ENCODE data around the gene MPC2. TPM values are rescaled to one million over a fixed set of nuclear protein-coding genes. Genes with fewer than 3 reads are reported as not detected.

MPC2 gene
- total RNA-seq, 1 donor from 2014 or later = 17.7 TPM

GRCh38 chr1:167964646-167965045 is 27.8 kb upstream of the MPC2 start:
- TF ChIP-seq POLR2AphosphoS5 (IDR thresholded peaks at IDR 0.05; ENCODE audit: insufficient read depth in 1 of 2, low read depth in 1 of 2) (no peak), CTCF (IDR thresholded peaks at IDR 0.05) (no peak), POLR2A (IDR thresholded peaks at IDR 0.05) (no peak)
- DNase-seq (ENCODE audit: extremely low spot score in 2 of 2) = no peak
- intact Hi-C loops (cut with DNase I) = no loop called here

GRCh38 chr1:167957710-167958109 is 20.8 kb upstream of the MPC2 start:
- intact Hi-C loops (cut with DNase I) = no loop called here
- H3K9me3 ChIP-seq = no peaks in the 10 kb centered on the region
- no peak overlapping the region for H3K4me3 ChIP-seq
- no peak for TF ChIP-seq POLR2AphosphoS5 (IDR thresholded peaks at IDR 0.05; ENCODE audit: insufficient read depth in 1 of 2, low read depth in 1 of 2)
- TF ChIP-seq POLR2A (IDR thresholded peaks at IDR 0.05) = no peak
- no peak for TF ChIP-seq CTCF (IDR thresholded peaks at IDR 0.05)
- peaks cover 0 to 18% of the 10 kb centered on the region in 2 donors for H3K36me3 ChIP-seq
- no peak for DNase-seq (ENCODE audit: extremely low spot score in 2 of 2)
- no peaks in the 10 kb centered on the region for H3K4me1 ChIP-seq
- no peaks in the 10 kb centered on the region for H3K27me3 ChIP-seq
- H3K27ac ChIP-seq = no peak overlapping the region

More at GRCh38 chr1:167964646-167965045, 27.8 kb upstream of the MPC2 start:
- Histone ChIP-seq H3K9me3 (no peaks in the 10 kb centered on the region), H3K36me3 (no peaks in the 10 kb centered on the region), H3K27ac (no peak overlapping the region), H3K27me3 (no peaks in the 10 kb centered on the region), H3K4me1 (no peaks in the 10 kb centered on the region), H3K4me3 (no peak overlapping the region)

- DNase-seq (ENCODE audit: extremely low spot score in 2 of 2) = no peak
- Histone ChIP-seq H3K9me3 (no peaks in the 10 kb centered on the region), H3K4me3 (no peak overlapping the region), H3K4me1 (peaks cover under 1% of the 10 kb centered on the region), H3K27ac (no peak overlapping the region), H3K27me3 (no peaks in the 10 kb centered on the region), H3K36me3 (peaks cover 0 to 24% of the 10 kb centered on the region in 2 donors)
- intact Hi-C loops (cut with DNase I) = no loop called here
- TF ChIP-seq CTCF (IDR thresholded peaks at IDR 0.05) (no peak), POLR2A (IDR thresholded peaks at IDR 0.05) (no peak), POLR2AphosphoS5 (IDR thresholded peaks at IDR 0.05; ENCODE audit: insufficient read depth in 1 of 2, low read depth in 1 of 2) (no peak)
Observed at GRCh38 chr1:167955915-167956314, 19.0 kb upstream of the MPC2 start.

GRCh38 chr1:167950569-167950968 is 13.7 kb upstream of the MPC2 start:
- no peaks in the 10 kb centered on the region for H3K27me3 ChIP-seq
- H3K4me1 ChIP-seq = peaks cover 16% of the 10 kb centered on the region
- H3K4me3 ChIP-seq = no peak overlapping the region
- peaks cover 0 to 24% of the 10 kb centered on the region in 2 donors for H3K36me3 ChIP-seq
- no peak for DNase-seq (ENCODE audit: extremely low spot score in 2 of 2)
- no peak for TF ChIP-seq POLR2A (IDR thresholded peaks at IDR 0.05)
- no peak for TF ChIP-seq POLR2AphosphoS5 (IDR thresholded peaks at IDR 0.05; ENCODE audit: insufficient read depth in 1 of 2, low read depth in 1 of 2)
- no peak for TF ChIP-seq CTCF (IDR thresholded peaks at IDR 0.05)
- H3K9me3 ChIP-seq = no peaks in the 10 kb centered on the region
- H3K27ac ChIP-seq = no peak overlapping the region
- intact Hi-C loops (cut with DNase I) = no loop called here

GRCh38 chr1:167949785-167950184 is 12.9 kb upstream of the MPC2 start:
- intact Hi-C loops (cut with DNase I) = no loop called here
- no peak overlapping the region for H3K4me3 ChIP-seq

More at GRCh38 chr1:167949785-167950184, 12.9 kb upstream of the MPC2 start:
- no peak overlapping the region for H3K27ac ChIP-seq
- no peaks in the 10 kb centered on the region for H3K9me3 ChIP-seq
- TF ChIP-seq POLR2A (IDR thresholded peaks at IDR 0.05) (no peak), CTCF (IDR thresholded peaks at IDR 0.05) (no peak), POLR2AphosphoS5 (IDR thresholded peaks at IDR 0.05; ENCODE audit: insufficient read depth in 1 of 2, low read depth in 1 of 2) (no peak)
- no peaks in the 10 kb centered on the region for H3K27me3 ChIP-seq
- peaks cover 0 to 23% of the 10 kb centered on the region in 2 donors for H3K36me3 ChIP-seq
- DNase-seq (ENCODE audit: extremely low spot score in 2 of 2) = no peak
- peaks cover 16% of the 10 kb centered on the region for H3K4me1 ChIP-seq

Measured in vagina (tissue), 2 donors.